HL-60 (cell line): Measurements from ENCODE around the gene MSRB2.

Experiments used
- DNase-seq, 2 experiments: peaks; one replicate each; pipeline ENCODE4 v3.0.0-alpha.2; 2010 to 2020; ENCODE audit warnings: low read depth in 1 of 2, low spot score in 1 of 2
- H3K27ac ChIP-seq: fragments of 250-450 bp; sonication (Bioruptor Pico); replicated peaks from 2 replicates; pipeline ENCODE4 v1.5.1; 2020; ENCODE audit warnings: mild to moderate bottlenecking, moderate library complexity
- H3K27me3 ChIP-seq: fragments of 250-450 bp; sonication (Bioruptor Pico); 2 replicates; pipeline ENCODE4 v1.5.1; 2021; ENCODE audit warnings: mild to moderate bottlenecking, moderate library complexity; ENCODE audit not compliant: insufficient read depth, poor library complexity, severe bottlenecking
- H3K4me3 ChIP-seq: replicated peaks from 2 replicates; pipeline ENCODE4 v1.5.1; 2011; ENCODE audit warnings: mild to moderate bottlenecking, control low read depth, low read length; ENCODE audit not compliant: insufficient read depth
- GABPA ChIP-seq: IDR thresholded peaks from 2 replicates; pipeline ENCODE4 v1.6.1; 2012; ENCODE audit warnings: low read depth
- POLR2AphosphoS5 ChIP-seq: IDR thresholded peaks from 2 replicates; pipeline ENCODE4 v1.6.1; 2012; ENCODE audit warnings: low read depth
- SPI1 ChIP-seq: IDR thresholded peaks from 2 replicates; pipeline ENCODE4 v1.6.1; 2012; ENCODE audit warnings: low read depth, mild to moderate bottlenecking, borderline replicate concordance
- TF ChIP-seq, protein P1 (sequence below): IDR thresholded peaks from one replicate; pipeline ENCODE4 v1.5.1; 2011; ENCODE audit warnings: low read length, control low read depth, inconsistent platforms; ENCODE audit not compliant: insufficient read depth
- TF ChIP-seq, protein P2 (sequence below): IDR thresholded peaks from 2 replicates; pipeline ENCODE4 v1.6.1; 2012; ENCODE audit warnings: low read depth; ENCODE audit not compliant: insufficient replicate concordance

Gene MSRB2

DNA sequence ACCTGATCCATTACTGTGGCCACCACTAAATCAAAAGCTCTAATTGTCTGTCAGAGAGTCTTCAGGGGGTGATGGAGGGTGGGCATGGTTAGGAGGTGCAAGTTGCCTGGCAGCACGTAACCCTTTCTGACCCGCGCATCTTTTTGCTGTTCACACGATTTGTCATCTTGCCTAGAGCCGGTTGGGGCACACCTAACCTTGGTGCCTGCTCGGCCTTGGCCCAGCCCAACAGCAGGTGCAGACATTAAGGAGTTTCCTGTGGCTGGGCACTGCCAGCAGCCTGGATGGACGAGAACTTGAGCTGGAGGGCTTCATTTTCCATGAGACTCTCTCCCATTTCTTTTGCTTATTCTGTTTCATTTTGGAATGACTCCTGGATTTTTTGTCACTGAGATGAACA lies 55.7 kb downstream of the MSRB2 start:
- DNase-seq = no peak
- no peaks in the 10 kb centered on the region for H3K27me3 ChIP-seq
- TF ChIP-seq GABPA (no peak), SPI1 (no peak), POLR2AphosphoS5 (no peak)
- TF ChIP-seq, protein P1, sequence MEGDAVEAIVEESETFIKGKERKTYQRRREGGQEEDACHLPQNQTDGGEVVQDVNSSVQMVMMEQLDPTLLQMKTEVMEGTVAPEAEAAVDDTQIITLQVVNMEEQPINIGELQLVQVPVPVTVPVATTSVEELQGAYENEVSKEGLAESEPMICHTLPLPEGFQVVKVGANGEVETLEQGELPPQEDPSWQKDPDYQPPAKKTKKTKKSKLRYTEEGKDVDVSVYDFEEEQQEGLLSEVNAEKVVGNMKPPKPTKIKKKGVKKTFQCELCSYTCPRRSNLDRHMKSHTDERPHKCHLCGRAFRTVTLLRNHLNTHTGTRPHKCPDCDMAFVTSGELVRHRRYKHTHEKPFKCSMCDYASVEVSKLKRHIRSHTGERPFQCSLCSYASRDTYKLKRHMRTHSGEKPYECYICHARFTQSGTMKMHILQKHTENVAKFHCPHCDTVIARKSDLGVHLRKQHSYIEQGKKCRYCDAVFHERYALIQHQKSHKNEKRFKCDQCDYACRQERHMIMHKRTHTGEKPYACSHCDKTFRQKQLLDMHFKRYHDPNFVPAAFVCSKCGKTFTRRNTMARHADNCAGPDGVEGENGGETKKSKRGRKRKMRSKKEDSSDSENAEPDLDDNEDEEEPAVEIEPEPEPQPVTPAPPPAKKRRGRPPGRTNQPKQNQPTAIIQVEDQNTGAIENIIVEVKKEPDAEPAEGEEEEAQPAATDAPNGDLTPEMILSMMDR = no peak
- TF ChIP-seq, protein P2, sequence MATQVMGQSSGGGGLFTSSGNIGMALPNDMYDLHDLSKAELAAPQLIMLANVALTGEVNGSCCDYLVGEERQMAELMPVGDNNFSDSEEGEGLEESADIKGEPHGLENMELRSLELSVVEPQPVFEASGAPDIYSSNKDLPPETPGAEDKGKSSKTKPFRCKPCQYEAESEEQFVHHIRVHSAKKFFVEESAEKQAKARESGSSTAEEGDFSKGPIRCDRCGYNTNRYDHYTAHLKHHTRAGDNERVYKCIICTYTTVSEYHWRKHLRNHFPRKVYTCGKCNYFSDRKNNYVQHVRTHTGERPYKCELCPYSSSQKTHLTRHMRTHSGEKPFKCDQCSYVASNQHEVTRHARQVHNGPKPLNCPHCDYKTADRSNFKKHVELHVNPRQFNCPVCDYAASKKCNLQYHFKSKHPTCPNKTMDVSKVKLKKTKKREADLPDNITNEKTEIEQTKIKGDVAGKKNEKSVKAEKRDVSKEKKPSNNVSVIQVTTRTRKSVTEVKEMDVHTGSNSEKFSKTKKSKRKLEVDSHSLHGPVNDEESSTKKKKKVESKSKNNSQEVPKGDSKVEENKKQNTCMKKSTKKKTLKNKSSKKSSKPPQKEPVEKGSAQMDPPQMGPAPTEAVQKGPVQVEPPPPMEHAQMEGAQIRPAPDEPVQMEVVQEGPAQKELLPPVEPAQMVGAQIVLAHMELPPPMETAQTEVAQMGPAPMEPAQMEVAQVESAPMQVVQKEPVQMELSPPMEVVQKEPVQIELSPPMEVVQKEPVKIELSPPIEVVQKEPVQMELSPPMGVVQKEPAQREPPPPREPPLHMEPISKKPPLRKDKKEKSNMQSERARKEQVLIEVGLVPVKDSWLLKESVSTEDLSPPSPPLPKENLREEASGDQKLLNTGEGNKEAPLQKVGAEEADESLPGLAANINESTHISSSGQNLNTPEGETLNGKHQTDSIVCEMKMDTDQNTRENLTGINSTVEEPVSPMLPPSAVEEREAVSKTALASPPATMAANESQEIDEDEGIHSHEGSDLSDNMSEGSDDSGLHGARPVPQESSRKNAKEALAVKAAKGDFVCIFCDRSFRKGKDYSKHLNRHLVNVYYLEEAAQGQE = no peak
- no peak overlapping the region for H3K27ac ChIP-seq
- H3K4me3 ChIP-seq = no peak overlapping the region

DNA sequence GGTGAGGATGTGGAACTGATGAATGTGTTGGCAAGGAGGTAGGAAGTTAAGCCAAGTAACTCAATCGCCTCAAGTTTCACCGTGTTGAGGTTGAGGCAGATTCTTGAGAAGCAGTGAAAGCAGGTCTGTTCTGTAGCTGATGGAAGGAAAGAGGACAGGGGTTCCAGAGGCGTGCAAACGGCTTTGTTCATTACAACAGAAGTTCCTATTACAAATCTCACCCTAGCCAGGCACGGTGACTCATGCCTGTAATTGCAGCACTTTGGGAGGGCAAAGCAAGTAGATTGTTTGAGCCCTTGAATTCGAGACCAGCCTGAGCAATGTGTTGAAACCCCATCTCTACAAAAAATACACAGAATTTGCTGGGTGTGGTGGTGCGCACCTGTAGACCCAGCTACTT lies 59.8 kb downstream of the MSRB2 start:
- Histone ChIP-seq H3K27ac (no peak overlapping the region), H3K27me3 (no peaks in the 10 kb centered on the region), H3K4me3 (no peak overlapping the region)
- DNase-seq = peak in 1 of 2 experiments; percentile 4
- TF ChIP-seq GABPA (no peak), POLR2AphosphoS5 (no peak), SPI1 (no peak)
- TF ChIP-seq, protein P1 = no peak
- TF ChIP-seq, protein P2 = no peak

DNA sequence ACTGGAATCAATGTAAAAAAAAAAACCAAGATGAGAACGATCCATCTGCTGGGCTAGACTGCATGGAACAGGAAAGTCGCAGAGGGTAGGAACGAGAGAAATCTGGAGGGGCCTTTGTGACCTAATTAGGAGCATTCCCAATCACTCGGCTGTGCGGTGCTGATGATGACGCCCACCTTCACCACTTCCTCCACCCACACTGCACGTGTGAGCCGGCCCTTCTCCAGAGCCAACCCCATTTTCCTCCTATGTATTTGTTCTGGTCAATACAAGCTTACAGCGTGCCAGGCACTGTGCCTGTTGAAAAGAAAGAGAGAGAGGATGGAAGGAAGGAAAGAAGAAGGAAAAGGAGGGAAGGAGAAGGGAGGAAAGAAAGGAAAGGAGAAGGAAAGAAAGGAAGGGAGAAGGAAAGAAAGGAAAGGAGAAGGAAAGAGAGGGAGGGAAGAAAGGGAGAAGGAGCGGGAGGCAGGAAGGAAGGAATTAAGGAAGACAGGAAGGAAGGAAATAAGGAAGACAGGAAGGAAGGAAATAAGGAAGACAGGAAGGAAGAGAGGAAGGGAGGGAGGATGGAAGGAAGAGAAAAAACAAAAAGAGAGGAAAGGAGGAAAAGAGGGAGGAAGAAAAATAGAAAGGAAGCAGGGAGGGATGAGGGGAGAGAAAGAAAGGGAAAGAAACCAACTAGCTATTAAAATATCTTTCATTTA lies 61.2 kb downstream of the MSRB2 start:
- no peaks in the 10 kb centered on the region for H3K27me3 ChIP-seq
- no peak for DNase-seq
- no peak overlapping the region for H3K27ac ChIP-seq
- TF ChIP-seq GABPA = no peak
- TF ChIP-seq SPI1 = no peak
- no peak for TF ChIP-seq POLR2AphosphoS5
- TF ChIP-seq, protein P1 = no peak
- TF ChIP-seq, protein P2 = no peak
- no peak overlapping the region for H3K4me3 ChIP-seq
